Activated naive CD8-positive, alpha-beta T cell treated with anti-CD3 and anti-CD28 coated beads, Interleukin-2, amount 10 ng/mL, durations not matched to agents 7 days and 5 days (primary cell): Measurements from ENCODE around the gene R3HDM2. TPM values are rescaled to one million over a fixed set of nuclear protein-coding genes. Genes with fewer than 3 reads are reported as not detected.

ENCODE experiments used
- ATAC-seq: fragments of 150-1000 bp; cut with Tn5 transposase; one replicate; pipeline ENCODE4 v1.10.0; 2021; ENCODE audit warnings: low read depth, moderate library complexity
- POLR2A ChIA-PET: fragments of 350-600 bp; sonication (Branson Sonifier 250); formaldehyde crosslinking; loops from one replicate; lab custom pipeline; 2021; ENCODE audit warnings: antibody characterized with exemption; lab: Charles Lee
- DNase-seq: peaks from one replicate; pipeline ENCODE4 v3.0.0; 2021
- H3K27ac Mint-ChIP-seq: one replicate; pipeline ENCODE4 v1.8.0; 2022; ENCODE audit warnings: mild to moderate bottlenecking, mixed read lengths
- H3K27me3 Mint-ChIP-seq: one replicate; pipeline ENCODE4 v1.8.0; 2022; ENCODE audit warnings: mild to moderate bottlenecking, moderate library complexity, mixed read lengths
- H3K36me3 Mint-ChIP-seq: one replicate; pipeline ENCODE4 v1.8.0; 2021; ENCODE audit warnings: mild to moderate bottlenecking, mixed read lengths
- H3K4me1 Mint-ChIP-seq: one replicate; pipeline ENCODE4 v1.8.0; 2021; ENCODE audit warnings: mixed read lengths
- H3K4me3 Mint-ChIP-seq: one replicate; pipeline ENCODE4 v1.8.0; 2022; ENCODE audit warnings: mild to moderate bottlenecking, moderate library complexity, mixed read lengths
- H3K9me3 Mint-ChIP-seq: one replicate; pipeline ENCODE4 v1.8.0; 2021; ENCODE audit warnings: mixed read lengths
- total RNA-seq, 2 experiments: library from RNA; stranded (reverse); gene quantifications; one replicate each; pipeline ENCODE4 v1.2.3, GENCODE V29; 2021

Gene R3HDM2
- total RNA-seq, 2 experiments from 2014 or later = 91.5 to 97.1 TPM

DNA sequence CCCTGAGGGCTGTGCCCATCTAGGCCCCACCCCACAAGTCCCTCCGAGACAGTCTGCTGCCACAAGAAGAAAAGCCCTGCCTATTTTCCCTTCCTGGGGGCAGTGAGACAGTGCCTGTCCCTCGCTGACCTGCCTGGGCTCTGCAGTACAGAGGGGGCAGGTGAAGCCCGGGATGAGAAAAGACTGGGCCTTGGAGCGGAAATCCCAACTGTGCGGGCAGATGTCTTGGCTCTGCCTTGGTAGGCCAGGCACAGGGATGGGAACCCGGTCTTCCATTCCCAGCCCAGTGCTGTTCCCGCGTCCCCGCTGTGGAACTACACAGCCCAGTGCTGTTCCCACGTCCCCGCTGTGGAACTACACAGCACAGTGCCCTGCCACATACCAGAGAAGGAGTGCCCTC is 227.1 kb downstream of the R3HDM2 start:
- no peak overlapping the region for H3K27ac Mint-ChIP-seq
- ATAC-seq (no peak), DNase-seq (no peak)
- H3K4me3 Mint-ChIP-seq = no peak overlapping the region
- POLR2A ChIA-PET = no interaction called here
- H3K36me3 Mint-ChIP-seq = no peaks in the 10 kb centered on the region
- H3K4me1 Mint-ChIP-seq = no peaks in the 10 kb centered on the region
- H3K27me3 Mint-ChIP-seq = no peaks in the 10 kb centered on the region
- H3K9me3 Mint-ChIP-seq = no peaks in the 10 kb centered on the region

Other genes starting within 250 kb of the R3HDM2 start
- 1 to 10 TPM; 1.7 to 2.4 TPM for gene NXPH4, start 214.2 kb downstream of the R3HDM2 start, total RNA-seq
- gene SHMT2, start 201.3 kb downstream of the R3HDM2 start, total RNA-seq = 100 to 1,000 TPM; 142 to 159 TPM
- 10 to 100 TPM; 10.7 to 11.4 TPM for gene STAC3, start 179.9 kb downstream of the R3HDM2 start, total RNA-seq
- under 1 TPM in 1 of 2 experiments, not detected in 1; 0.14 TPM for gene INHBC, start 3.7 kb upstream of the R3HDM2 start, total RNA-seq
- not detected for gene INHBE, start 24.3 kb upstream of the R3HDM2 start, total RNA-seq
- under 1 TPM; 0.54 to 0.86 TPM for gene GLI1, start 28.7 kb upstream of the R3HDM2 start, total RNA-seq
- gene ARHGAP9, start 48.8 kb upstream of the R3HDM2 start, total RNA-seq = 100 to 1,000 TPM; 282 to 304 TPM
- gene MARS1, start 57.0 kb upstream of the R3HDM2 start, total RNA-seq = 100 to 1,000 TPM; 293 to 306 TPM
- 10 to 100 TPM; 34.4 to 37.2 TPM for gene DDIT3, start 89.5 kb upstream of the R3HDM2 start, total RNA-seq
- gene MBD6, start 91.8 kb upstream of the R3HDM2 start, total RNA-seq = 10 to 100 TPM; 94.2 to 96.7 TPM
- 10 to 100 TPM; 81.0 to 84.4 TPM for gene DCTN2, start 116.1 kb upstream of the R3HDM2 start, total RNA-seq
- gene KIF5A, start 119.0 kb upstream of the R3HDM2 start, total RNA-seq = 1 to 10 TPM; 1.4 to 1.6 TPM
- gene PIP4K2C, start 160.1 kb upstream of the R3HDM2 start, total RNA-seq = 10 to 100 TPM; 21.6 to 24.1 TPM
- 10 to 100 TPM; 31.5 to 32.8 TPM for gene DTX3, start 173.8 kb upstream of the R3HDM2 start, total RNA-seq
- 1 to 10 TPM; 1.3 to 1.4 TPM for gene ARHGEF25, start 180.4 kb upstream of the R3HDM2 start, total RNA-seq
- gene B4GALNT1, start 202.2 kb upstream of the R3HDM2 start, total RNA-seq = under 1 TPM; 0.65 to 0.80 TPM